CD4-positive, alpha-beta T cell treated with Interleukin-17A for 1 hour (primary cell): ENCODE measurements around the gene CDH26.

Source experiments
- DNase-seq: peaks from one replicate; pipeline ENCODE4 v3.0.0-alpha.2; 2020

Gene CDH26

DNA sequence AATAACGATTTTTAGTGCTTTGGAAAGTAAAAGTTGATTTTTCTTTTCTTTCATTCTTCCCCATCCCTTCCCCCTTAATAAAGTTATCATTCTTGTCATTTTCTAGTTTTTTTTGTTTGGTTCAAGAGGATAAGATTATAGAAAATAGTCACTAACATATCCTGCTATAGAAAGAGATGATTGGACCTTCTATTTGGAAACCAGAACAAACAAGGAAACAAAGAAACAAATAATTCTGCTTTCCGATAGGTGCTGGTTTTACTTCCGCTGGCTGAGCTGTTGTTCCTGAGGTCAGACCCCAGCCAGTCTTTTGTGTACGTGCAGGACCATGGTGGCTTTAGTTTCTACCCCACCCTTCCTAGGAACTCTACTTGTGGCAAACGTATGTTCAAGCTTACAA, at the start of gene CDH26:
TSS of gene CDH26 (plus strand) at position 301 of the 400 bp plus-strand sequence. CDS start 304 bp downstream, outside the sequence.
- no peak for DNase-seq

DNA sequence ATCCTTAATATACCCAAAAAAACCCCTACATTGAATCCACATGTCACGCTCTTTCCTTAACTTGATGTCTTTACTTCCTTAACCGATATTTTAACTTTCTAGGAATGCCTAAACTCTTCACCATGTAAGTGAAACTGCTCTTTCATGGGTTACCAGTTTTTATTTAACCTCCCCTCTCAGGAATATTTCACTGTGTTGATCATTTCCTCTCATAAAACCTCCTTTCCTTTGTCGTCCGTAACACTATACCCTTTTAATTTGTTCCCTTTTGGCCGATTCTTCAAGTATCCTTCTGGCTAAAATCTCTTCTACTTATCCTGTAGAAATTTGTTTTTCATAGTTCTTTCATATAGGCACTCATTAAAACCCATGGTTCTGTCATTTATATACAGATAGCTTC, 49.4 kb upstream of the CDH26 start:
- DNase-seq: no peak

DNA sequence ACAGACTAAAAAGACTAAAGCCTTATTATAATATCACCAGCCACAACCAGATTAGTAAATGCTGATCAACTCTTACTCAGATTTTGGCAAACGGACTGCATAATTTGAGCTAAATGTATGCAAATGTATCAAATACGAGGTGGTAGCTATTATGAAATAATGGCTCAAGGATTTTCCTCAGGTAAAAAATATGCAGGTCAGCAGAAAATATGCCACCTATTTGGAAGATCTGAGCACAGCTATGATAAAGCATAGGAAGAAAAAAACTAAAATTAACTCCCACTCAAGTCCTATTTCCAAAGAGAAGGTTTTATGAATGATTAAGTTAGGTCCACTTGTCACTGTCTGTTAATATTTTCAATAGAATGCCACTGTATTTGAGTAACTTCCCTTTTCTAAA, 47.2 kb upstream of the CDH26 start:
- no peak for DNase-seq

DNA sequence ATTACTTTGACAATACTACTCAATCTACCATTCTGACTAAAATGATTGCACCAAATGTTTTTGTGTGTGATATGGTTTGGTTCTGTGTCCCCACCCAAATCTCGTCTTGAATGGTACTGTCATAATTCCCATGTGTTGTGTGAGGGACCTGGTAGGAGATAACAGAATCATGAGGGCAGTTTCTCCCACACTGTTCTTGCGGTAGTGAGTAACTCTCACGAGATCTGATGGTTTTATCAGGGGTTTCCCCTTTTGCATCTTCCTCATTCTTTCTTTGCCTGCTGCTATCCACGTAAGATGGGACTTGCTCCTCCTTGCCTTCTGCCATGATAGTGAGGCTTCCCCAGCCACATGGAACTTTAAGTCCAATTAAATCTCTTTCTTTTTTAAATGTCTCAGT, 45.6 kb upstream of the CDH26 start:
- no peak for DNase-seq

DNA sequence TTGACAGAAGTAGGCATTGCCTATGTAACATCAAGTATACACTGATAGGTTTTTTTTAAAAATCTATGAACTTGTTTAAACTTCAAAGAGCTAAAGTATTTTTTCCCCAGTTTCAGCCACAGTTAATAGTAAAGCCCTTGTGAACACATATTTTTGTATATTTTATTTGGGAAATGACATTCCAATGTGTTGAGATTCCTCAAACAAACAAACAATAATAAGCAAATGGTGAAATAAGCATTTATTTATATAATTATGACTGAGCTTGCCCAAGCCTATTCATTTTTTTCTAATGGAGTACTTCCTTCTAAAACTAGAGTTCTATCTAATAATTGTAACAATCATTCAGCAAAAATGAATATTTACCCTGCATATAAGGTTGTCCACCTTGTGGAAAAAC, 37.3 kb upstream of the CDH26 start:
- no peak for DNase-seq

DNA sequence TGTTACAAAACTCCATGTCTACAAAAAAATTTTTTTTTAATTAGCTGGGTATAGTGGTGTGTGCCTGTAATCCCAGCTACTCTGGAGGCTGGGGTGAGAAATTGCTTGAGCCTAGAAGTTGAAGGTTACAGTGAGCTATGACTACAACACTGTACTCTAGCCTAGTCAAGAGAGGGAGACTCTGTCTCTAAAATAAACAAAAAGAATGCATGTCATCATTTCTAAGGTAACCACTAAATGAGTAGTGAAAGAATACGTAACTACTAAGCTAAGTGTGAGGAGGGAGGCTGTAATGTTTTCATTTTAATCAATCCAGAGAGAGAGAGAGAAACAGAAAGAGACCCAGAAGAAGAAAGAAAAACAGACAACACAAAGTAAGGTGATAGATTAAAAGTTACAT, 34.7 kb upstream of the CDH26 start:
- DNase-seq: no peak

DNA sequence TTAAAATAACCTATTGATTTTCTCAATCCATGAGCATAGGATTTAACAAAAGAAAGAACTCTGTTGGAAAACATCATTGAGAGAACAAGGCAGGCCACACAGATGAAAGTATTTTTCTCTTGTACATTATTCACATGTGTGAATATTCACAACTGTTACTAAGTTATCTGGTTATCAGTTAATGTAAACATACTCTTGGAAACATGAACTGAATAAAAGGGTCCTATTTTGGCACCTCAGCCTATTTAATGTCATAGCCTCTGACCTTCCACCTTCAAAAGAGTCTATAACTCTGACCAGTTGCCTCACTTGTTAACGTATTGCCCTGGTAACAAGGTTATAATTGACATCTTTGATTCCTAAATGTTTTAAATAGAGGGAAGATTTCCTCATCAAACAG, 32.9 kb upstream of the CDH26 start:
- no peak for DNase-seq

DNA sequence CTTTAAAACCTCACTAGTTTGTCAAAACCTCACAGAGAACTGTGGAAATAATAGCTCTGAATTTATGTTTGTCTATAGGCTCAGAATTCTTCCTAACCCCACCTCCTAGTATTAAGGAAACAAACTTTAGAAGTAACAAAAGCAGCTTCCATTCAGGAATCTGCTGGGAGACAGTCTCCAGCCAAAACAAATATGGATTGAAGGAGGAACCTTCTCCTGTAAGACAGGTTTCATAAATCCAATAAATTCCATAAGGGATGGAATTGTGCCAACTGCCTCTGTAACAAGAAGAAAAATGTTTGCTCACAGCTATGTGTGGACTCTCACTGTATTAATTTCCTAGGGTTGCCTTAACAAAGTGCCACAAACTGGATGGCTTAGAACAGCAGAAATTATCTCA, 32.3 kb upstream of the CDH26 start:
- DNase-seq: no peak

DNA sequence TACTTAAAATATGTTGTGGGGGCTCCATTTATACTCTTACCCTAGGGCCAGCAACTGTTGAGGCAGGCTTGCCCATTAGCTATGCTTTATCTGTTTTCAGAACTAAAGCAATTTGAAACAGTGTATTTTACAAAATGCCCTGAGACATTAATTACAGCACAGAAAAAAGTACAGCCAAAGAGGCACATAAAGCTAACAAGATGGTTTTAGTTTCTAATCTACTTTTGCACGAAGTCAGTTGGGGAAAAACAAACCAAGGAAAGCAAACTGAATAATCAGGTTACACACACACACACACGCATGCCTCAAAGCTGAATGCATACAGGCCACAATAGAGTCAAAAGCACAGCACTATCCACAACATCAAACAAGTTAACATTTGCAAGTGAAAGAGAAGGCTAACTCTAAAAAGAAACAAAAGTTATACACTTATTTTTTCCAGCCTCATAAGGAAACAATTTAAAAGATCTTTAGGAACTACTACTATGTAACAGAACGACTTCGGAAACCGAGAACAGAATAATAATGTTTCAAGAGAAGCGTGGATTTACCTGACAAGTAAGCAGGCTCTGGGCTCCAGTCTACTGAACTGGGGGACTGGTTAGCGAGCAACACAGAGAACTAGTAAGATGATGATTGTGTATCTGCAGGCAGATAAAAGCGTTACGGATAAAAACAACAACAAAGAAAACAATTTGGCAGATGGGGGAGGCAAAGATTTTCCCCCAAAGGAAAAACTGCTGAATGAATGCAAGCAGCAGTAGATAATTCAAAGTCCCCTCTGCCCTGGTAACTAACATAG, 26.5 kb upstream of the CDH26 start:
- DNase-seq: no peak

DNA sequence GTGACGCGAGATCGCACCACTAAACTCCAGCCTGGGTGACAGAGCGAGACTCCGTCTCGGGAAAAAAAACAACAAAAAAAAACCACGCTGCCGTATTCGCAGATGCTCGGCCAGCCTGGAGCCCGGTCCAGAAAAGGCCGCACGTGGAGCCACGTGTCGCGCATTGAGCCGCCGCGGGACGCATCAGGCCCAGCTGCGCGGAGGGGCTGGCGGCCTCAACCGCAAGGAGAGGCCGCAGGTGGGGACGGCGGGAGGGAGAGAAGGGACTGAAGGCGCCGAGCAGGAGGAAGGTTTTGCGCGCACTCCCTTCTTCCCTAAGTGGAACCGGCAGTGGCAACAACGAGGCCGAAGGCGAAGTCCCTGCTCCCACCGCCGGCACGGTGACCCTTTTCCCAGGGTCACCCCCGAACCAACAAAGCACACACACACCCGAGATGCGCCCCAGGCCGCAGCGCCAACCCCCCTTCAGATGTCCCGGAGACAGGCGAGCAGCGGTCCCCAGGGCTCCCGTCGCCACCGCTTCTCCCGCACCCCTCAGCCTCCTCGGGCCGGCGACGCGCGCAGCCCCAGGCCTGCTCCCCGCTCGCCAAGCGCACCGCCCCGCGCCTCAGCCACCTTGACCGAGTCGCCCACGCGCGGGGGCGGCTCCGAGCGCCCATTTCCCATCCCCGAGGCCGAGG, 25.5 kb upstream of the CDH26 start:
- DNase-seq: no peak

DNA sequence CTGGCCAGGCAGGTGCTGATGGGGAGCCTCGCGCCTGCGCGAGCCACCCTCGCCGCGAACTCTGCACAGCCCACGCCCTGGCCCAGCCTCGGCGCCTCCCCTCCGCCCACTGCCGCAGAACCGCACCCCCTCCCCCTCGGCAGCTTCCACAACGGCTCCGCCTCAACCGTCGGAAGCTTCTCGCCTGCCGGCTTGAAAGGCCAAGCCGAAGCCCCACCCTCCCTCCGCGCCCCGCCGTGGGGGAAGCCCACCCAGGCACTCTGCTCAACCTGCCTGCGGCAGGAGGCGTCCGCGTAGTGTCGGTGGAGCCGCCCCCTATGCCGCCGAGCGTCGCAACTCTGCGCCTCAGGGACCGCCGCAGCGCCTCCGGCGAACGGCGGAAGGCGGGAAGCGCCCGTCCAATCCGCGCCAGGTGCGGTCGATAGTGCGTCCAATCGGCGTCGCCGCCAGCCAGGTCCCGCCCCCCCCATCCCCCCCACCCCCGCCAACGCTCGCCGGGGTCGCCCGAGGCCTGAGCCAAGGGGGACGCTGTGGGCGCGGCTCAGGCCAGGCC, 24.9 kb upstream of the CDH26 start, which contains the start of gene SYCP2:
TSS of gene SYCP2 (minus strand) at position 342 of the 553 bp plus-strand sequence. CDS start 11,224 bp downstream, outside the sequence.
- DNase-seq: peak; percentile 69

DNA sequence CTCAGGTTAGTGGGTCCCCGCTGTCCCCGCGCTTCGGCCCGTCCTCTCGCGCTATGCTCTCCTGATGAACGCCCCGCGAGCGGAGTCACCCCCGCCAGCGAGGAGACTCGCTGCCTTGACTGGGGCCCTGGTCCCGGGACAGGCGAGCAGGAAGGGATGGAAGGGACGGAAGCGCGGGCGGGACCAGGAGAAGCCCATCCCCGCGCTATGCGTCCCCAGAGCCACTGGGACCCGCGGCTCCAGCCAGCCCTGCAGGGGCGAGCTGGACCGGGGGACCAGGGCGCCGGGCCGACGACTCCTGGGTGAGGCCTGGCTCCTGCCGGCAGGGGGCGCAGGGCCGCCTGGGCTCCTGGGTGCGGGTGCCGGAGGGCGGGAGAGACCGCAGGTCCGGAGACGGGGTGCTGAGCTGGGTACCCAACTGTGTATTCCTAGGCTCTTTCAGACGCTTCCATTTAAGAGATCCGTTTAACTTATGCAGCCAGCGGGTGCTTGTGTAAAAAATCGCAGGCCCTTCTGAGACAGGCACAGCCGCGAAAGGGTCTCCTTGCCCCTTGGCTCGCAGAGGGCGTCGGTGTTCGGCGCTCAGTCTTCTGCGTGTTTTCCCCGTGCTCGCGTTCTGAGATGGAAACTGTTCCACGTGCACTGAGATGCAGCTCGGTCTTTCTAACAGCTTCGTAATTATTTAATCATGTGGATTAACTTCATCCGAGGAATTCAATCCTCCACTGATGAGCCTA, 24.2 kb upstream of the CDH26 start:
- DNase-seq: peak; percentile 76

DNA sequence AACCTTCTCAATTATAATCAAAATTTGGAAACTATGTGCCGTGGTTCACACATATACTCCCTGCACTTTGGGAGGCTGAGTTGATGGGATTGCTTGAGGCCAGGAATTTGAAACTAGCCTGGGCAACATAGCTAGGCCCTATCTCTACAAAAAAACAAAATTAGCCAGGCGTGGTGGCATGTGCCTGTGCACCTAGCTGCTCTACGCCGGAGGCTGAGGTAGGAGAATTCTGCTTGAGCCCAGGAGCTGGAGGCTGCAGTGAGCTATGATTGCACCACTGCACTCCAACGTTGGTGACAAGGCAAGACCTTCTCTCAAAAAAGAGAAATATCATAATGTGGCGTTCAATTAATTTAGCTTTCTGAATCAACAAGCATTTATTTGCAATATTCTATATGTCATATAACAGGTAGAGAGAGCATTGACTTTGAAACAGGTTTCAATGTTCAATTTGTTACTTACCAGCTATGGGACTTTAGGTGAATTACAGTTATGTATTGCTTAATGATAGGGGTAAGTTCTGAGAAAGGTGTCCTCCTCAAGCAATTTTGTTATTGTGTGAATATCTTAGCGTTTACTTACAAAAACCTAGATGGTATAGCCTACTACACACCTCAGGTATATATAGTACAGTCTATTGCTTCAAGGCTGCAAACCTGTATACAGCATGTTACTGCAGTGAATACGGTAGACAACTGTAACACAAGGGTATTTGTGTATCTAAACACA, 22.6 kb upstream of the CDH26 start:
- no peak for DNase-seq

DNA sequence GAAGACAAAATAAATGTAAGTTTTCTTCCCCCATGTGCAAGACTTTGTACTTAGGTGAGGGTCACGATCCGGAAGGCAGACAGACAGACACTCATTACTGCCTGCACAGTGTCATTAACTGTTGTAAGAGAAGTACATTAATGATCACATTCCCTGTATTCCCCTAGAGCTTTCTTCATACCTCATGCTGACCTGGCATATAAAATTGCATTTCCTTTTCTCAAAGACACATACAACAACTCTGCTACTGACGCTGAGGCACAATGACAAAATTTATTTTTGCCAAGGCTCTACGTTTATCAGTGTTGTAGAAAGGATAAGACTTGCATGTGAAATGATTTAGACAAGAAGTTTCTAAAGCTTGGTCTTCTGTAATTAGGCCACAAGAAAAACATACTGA, 21.8 kb upstream of the CDH26 start:
- no peak for DNase-seq

DNA sequence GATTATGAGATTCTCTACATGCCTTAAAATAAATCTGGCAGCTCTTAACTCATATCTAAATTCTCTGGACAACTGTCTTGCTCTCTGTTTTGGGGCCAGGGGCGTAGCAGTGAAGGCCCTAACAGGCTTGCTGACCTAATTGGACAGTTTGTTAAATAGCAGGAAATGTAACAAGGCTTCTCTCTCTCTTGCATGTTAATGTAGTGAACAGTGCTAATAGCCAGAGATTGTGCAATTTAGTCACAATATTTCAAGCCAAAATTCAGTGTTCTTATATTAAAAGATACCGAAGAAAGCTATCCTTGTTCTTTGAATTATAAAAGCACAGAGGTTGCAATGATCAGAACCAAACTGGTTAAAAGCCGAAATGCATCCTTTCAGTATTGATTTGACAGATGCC, 21.1 kb upstream of the CDH26 start:
- DNase-seq: no peak

DNA sequence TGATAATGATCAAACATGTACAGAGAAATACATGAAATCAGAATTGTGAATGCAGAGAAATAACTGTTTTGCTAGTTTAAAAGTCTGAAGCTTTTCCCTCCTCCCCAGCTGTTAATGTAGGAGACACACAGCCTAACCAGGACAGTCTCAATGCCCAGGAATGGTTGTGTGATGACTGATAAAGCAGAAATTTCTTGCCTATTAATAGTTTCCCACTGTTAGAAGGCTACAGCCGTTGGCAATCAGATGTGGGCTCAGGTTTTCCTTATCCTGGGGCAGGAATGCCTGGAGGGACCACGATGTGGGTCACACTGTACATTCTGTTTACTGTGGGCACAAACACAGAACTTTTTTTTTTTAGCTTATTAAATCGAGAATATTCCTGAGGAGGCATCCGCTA, 20.0 kb upstream of the CDH26 start:
- DNase-seq: no peak

DNA sequence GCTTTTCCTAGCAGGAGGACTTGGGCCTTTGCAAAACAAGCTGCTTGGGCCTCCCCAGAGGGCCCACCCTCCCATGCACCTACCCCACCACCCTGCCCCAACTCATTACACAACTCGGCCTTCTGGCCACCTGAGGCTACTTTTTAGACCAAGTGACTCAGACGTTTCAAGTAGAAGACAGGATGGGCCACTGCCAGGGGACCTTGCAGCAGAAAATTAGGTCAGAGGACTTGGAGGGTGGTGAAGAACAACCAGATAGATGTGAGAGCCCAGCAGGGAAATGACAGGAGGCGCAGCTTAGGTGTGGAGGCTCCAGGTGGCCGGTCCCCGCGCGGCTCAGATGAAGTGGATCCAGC, 19.5 kb upstream of the CDH26 start:
- DNase-seq: no peak

DNA sequence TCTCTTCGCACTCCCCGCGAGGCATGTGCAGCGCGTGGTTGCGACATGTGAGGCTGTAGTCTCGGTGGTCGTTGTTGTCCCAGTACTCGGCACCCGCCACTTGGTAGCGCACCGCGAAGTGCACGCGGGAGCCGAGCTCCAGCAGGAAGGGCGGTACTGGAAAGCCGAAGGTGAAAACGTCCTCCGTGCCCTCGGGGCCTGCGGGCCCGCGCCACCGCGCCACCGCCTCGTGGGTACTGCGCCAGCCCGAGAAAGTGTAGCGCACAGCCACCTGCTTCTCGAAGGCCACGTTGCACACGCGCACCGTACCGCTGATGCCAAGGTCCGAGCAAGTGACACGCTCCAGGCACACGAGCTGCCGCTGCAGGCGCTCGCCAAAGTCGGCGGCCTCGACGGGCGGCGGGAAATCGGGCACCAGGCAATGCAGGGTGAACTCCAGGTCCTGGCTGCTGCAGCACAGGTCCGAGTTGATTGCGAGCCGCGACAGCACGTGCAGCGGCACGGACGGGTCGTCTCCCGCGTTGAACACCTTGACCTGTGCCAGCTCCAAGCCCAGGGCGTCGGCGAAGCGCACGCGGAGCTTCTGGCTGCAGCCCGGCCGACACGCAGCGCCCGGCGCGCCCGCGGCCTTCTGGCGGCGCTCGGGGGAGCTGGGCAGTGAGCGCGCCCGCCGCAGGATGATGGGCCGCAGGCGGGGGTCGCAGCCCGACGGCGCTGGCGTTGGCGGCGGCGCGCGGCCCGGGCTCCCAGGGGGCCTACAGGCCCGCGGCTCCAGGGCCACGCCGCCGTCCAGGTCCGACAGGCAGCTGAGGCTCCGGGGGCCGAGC, 19.0 kb upstream of the CDH26 start:
- DNase-seq: no peak

DNA sequence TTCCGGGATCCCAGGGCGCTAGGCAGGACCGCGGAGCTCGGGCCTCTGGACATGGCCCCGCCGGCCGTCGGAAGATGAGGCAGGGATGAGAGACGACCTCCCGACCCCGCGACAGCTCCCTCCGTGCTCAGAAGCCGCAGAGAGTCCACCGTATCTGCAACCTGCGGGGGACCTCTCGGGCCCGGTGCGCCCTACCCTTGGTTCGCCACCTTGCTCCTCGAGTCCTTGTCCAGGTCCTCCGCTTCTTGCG, 18.4 kb upstream of the CDH26 start:
- DNase-seq: no peak

DNA sequence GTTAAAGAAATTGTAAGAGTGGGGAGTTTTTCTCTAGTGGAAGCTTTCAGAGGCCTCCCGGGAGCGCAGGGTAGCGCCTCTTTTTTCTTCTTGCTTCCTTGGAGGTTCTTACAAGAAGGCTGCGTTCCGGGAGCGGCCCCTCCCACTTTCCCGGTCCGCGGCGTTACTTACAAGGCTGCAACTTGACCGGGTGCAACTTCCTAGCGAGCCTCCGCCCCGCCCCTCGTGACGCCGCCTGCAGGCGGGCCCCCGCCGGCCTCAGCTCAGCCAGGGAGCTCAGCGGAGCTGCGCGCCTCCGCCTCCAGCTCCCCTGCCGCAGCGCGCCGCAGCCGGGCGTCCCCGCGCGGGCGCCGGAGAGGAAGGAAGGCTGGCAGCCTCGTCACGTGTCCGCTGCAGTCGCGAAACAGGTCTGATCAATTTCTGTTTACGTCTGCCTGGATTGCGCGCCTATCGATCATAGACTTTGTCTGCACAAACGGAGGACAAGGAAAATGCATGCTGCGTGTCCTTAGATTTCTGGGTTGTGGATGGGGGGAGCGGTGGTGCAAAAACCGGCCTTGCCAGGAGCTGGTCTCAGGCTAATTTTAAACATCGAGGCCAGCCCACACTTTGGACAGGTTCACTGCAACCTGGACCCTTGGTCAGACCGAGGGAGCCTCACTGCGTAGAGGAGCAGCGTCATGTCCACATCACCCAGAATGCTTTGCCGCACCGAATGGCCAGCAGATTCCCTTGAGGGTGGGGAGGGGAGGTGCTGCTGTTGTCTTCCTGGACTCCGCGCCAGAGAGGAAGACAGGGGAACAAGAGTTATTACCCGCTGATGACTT, 17.9 kb upstream of the CDH26 start, which contains the start of the genes FAM217B and PPP1R3D:
TSS of gene FAM217B (plus strand) at position 261 of the 827 bp plus-strand sequence. CDS start 3,555 bp downstream, outside the sequence.
TSS of gene PPP1R3D (minus strand) at position 177 of the 827 bp plus-strand sequence. CDS start 374 bp downstream, outside the sequence.
- DNase-seq: peak; percentile 87

DNA sequence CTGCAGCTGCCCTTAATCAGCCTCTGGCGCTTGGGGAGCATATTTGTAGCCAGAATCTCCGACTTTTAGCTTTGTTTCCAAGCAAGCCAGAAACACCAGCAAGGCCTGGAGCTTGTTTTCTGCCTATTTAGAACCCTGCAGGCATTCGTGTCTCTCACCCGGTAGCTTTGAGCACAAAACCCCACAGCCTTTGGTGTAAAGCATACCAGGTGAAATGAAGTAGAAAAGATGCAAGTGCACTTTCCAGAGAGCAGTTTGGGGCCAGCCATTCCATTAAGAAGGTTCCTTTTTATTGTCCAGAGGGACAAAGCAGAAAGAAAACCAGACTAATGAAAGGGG, 17.3 kb upstream of the CDH26 start:
- no peak for DNase-seq
